Pericardium fibroblast (primary cell): ENCODE measurements around the gene CPSF4L. TPM values are rescaled to one million over a fixed set of nuclear protein-coding genes. Genes with fewer than 3 reads are reported as not detected.

Experiments
- total RNA-seq: library from RNA; depleted of rRNA; stranded (reverse); fragments of >200 nt; gene quantifications from 2 replicates; pipeline ENCODE4 v1.2.3, GENCODE V29; 2015

CPSF4L gene
- total RNA-seq = not detected in 2 replicates

GRCh38 chr17:73261617-73261951, at the start of gene CPSF4L:
TSS of gene CPSF4L (minus strand) at chr17:73261880. CDS start at chr17:73261818, 62 bp downstream.

Other genes with a start within 250 kb of the CPSF4L start
- 11.8 and 16.9 TPM in 2 replicates for gene SLC39A11, start 169.2 kb downstream of the CPSF4L start, total RNA-seq
- gene SSTR2, start 96.9 kb downstream of the CPSF4L start, total RNA-seq = under 0.01 TPM in 1 of 2 replicates, not detected in the other
- gene COG1, start 68.8 kb downstream of the CPSF4L start, total RNA-seq = 15.6 and 18.7 TPM in 2 replicates
- 47.5 and 54.7 TPM in 2 replicates for gene CDC42EP4, start 50.1 kb upstream of the CPSF4L start, total RNA-seq